ENCODE data around the gene CR1L. TPM values are rescaled to one million over a fixed set of nuclear protein-coding genes. Genes with fewer than 3 reads are reported as not detected.
"Not testable (repeated sequence)": the region's sequence is repeated elsewhere in the genome, so short reads cannot be mapped to it uniquely, and the experiment has no call there.

The CR1L gene
- total RNA-seq, 2 experiments from 2014 or later: not detected

- H3K4me3 Mint-ChIP-seq: no peak overlapping the region
- no peaks in the 10 kb centered on the region for H3K36me3 Mint-ChIP-seq
- peaks cover 4% of the 10 kb centered on the region for H3K9me3 Mint-ChIP-seq
- peaks cover 1% of the 10 kb centered on the region for H3K4me1 Mint-ChIP-seq
- H3K27ac Mint-ChIP-seq: no peak overlapping the region
- no peak for DNase-seq
- H3K27me3 Mint-ChIP-seq: peaks cover 6% of the 10 kb centered on the region
Measured at GRCh38 chr1:207658408-207658807, 13.5 kb downstream of the CR1L start.

DNA sequence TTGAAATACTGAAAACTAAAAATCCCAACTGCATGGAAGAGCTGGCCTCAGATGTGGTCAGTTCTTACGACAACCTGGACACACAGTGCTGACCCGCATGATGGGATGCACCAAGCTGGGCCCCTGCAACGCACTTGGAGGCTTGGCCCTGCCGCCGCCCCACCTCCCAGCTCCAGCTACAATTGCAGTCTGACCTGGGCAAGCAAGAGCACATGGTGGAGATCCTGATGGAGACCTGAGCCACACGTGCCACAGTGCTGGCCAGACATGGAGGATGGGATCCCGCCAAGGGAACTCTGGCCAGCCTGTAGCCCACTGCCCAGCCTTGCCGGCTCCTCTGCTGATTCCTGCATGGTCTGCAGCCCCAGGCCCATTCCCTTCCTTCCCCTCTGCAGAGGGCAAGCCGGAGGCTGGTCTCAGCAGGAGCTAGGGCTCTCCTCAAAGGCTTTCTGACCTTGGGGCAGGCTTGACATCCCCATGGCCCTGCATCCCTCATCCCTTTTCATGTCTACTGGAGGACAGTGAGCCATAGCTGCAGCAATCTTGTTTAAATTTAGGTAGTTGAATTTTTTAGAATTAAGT is 14.1 kb downstream of the CR1L start:
- H3K4me1 Mint-ChIP-seq: no peaks in the 10 kb centered on the region
- H3K4me3 Mint-ChIP-seq: no peak overlapping the region
- H3K27ac Mint-ChIP-seq: no peak overlapping the region
- no peak for DNase-seq
- peaks cover 11% of the 10 kb centered on the region for H3K27me3 Mint-ChIP-seq
- peaks cover 6% of the 10 kb centered on the region for H3K9me3 Mint-ChIP-seq
- no peaks in the 10 kb centered on the region for H3K36me3 Mint-ChIP-seq

DNA sequence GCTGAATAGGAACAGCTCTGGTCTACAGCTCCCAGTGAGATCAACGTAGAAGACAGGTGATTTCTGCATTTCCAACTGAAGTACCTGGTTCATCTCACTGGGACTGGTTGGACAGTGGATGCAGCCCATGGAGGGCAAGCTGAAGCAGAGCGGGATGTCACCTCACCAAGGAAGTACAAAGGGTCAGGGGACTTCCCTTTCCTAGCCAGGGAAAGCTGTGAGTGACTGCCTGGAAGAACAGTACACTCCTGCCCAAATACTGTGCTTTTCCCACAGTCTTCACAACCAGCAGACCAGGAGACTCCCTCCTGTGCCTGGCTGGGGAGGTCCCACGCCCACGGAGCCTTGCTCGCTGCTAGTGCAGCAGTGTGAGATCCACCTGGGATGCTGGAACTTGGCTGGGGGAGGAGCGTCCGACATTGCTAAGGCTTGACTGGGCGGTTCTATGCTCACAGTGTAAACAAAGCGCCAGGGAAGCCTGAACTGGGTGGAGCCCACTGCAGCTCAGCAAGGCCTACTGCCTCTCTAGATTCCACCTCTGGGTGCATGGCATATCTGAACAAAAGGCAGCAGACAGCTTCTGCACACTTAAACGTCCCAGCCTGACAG is 14.7 kb downstream of the CR1L start:
- no peak overlapping the region for H3K4me3 Mint-ChIP-seq
- H3K27me3 Mint-ChIP-seq: peaks cover 13% of the 10 kb centered on the region
- DNase-seq: no peak
- no peaks in the 10 kb centered on the region for H3K36me3 Mint-ChIP-seq
- H3K27ac Mint-ChIP-seq: no peak overlapping the region
- peaks cover 6% of the 10 kb centered on the region for H3K9me3 Mint-ChIP-seq
- H3K4me1 Mint-ChIP-seq: no peaks in the 10 kb centered on the region

DNA sequence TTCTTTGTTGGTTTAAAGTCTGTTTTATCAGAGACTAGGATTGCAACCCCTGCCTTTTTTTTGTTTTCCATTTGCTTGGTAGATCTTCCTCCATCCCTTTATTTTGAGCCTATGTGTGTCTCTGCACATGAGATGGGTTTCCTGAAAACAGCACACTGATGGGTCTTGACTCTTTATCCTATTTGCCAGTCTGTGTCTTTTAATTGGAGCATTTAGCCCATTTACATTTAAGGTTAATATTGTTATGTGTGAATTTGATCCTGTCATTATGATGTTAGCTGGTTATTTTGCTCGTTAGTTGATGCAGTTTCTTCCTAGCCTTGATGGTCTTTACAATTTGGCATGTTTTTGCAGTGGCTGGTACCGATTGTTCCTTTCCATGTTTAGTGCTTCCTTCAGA is 16.5 kb downstream of the CR1L start:
- not testable (repeated sequence) for H3K9me3 Mint-ChIP-seq, H3K4me3 Mint-ChIP-seq, H3K27ac Mint-ChIP-seq, H3K4me1 Mint-ChIP-seq, DNase-seq, H3K36me3 Mint-ChIP-seq
- H3K27me3 Mint-ChIP-seq: peaks cover 25% of the 10 kb centered on the region

DNA sequence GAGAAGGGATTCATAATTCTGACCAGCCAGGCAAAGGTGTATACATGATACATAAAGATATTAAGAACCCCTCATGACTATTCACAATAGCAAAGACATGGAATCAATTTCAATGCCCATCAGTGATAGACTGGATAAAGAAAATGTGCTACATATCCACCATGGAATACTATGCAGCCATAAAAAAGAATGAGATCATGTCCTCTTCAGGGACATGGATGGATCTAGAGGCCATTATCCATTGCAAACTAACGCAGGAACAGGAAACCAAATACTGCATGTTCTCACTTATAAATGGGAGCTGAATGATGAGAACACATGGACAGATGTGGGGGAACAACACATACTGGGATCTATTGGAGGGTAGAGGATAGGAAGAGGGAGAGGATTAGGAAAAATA is 21.4 kb downstream of the CR1L start:
- no peaks in the 10 kb centered on the region for H3K4me1 Mint-ChIP-seq
- no peaks in the 10 kb centered on the region for H3K36me3 Mint-ChIP-seq
- DNase-seq: no peak
- peaks cover 8% of the 10 kb centered on the region for H3K9me3 Mint-ChIP-seq
- no peak overlapping the region for H3K27ac Mint-ChIP-seq
- no peak overlapping the region for H3K4me3 Mint-ChIP-seq
- peaks cover 68% of the 10 kb centered on the region for H3K27me3 Mint-ChIP-seq

GRCh38 chr1:207669528-207670009 is 24.6 kb downstream of the CR1L start:
- H3K27me3 Mint-ChIP-seq: peaks cover 79% of the 10 kb centered on the region
- H3K36me3 Mint-ChIP-seq: no peaks in the 10 kb centered on the region
- no peak overlapping the region for H3K4me3 Mint-ChIP-seq
- peaks cover 2% of the 10 kb centered on the region for H3K4me1 Mint-ChIP-seq
- no peak overlapping the region for H3K27ac Mint-ChIP-seq
- no peak for DNase-seq
- peaks cover 2% of the 10 kb centered on the region for H3K9me3 Mint-ChIP-seq

- peaks cover 76% of the 10 kb centered on the region for H3K27me3 Mint-ChIP-seq
- H3K36me3 Mint-ChIP-seq: no peaks in the 10 kb centered on the region
- H3K4me1 Mint-ChIP-seq: peaks cover 2% of the 10 kb centered on the region
- no peak overlapping the region for H3K4me3 Mint-ChIP-seq
- peaks cover 2% of the 10 kb centered on the region for H3K9me3 Mint-ChIP-seq
- H3K27ac Mint-ChIP-seq: no peak overlapping the region
- DNase-seq: no peak
Measured at GRCh38 chr1:207670192-207670591, 25.3 kb downstream of the CR1L start.

- Mint-ChIP-seq H3K9me3 (peaks cover 2% of the 10 kb centered on the region), H3K36me3 (no peaks in the 10 kb centered on the region), H3K27ac (no peak overlapping the region), H3K4me3 (no peak overlapping the region), H3K27me3 (peaks cover 74% of the 10 kb centered on the region), H3K4me1 (peaks cover 2% of the 10 kb centered on the region)
- no peak for DNase-seq
Measured at GRCh38 chr1:207670997-207671396, 26.1 kb downstream of the CR1L start.

DNA sequence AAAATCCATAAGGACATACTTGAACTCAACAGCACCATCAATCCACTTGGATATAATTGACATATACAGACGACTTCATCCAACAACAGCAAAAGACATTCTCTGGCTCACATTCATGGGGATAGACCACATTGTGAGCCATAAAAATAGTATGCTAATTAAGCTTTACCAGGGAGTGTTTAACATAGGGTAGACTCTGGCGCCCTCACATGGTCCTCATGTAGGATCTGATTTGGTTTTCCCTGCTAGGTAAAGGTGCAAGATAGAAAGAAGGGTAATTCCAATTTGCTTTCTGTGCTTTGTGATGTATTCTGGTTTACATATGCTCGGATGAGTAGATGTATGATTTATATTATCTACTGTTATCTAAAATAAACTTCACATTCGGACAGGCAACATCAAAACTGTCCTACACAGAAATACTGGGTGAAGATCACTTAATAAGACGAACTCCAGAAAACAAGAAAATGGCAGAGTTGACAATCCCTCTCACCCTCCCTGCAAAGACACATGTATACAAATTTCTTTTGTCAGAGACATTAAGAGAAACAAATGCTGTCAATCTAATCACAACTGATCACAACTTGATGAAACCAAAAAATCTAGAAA is 27.7 kb downstream of the CR1L start:
- Mint-ChIP-seq H3K27ac (no peak overlapping the region), H3K36me3 (no peaks in the 10 kb centered on the region), H3K4me1 (peaks cover 2% of the 10 kb centered on the region), H3K27me3 (peaks cover 57% of the 10 kb centered on the region), H3K4me3 (no peak overlapping the region), H3K9me3 (no peaks in the 10 kb centered on the region)
- DNase-seq: no peak

DNA sequence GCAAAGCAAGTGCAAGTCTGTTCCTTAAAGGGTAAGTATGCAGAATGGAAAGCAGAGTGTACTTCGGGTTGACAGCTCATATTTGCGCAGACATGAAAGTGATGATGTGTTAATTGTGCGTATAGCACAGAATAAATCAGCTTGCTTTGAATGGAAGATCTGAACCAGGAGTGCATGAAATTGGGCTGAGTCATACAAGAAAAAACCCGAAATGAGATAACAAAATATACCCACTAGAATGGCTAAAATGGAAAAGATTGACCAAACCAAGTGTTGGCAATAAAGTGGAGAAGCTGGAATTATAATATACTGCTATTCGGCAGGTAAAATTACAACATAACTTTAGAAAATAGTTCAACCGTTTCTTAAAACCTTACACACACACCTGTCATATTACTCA is 28.5 kb downstream of the CR1L start:
- Mint-ChIP-seq H3K36me3 (no peaks in the 10 kb centered on the region), H3K27me3 (peaks cover 50% of the 10 kb centered on the region), H3K4me3 (no peak overlapping the region), H3K27ac (no peak overlapping the region), H3K4me1 (peaks cover 2% of the 10 kb centered on the region), H3K9me3 (no peaks in the 10 kb centered on the region)
- DNase-seq: no peak

DNA sequence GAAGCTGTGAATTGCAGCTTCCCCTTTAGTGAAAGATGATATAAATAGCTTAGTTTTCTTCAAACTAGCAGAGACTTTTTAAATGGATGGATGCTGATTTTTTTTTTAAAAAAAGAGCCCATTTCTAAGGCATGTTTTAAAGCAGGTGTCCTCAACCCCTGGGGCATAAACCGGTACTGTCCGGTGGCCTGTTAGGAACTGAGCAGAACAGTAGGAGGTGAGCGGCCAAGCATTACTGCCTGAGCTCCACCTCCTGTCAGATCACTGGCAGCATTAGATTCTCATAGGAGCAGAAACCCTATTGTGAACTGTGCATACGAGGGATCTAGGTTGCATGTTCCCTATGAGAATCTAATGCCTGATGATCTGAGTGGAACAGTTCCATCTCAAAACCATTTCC is 31.2 kb downstream of the CR1L start:
- Mint-ChIP-seq H3K27ac (no peak overlapping the region), H3K36me3 (no peaks in the 10 kb centered on the region), H3K27me3 (peaks cover 22% of the 10 kb centered on the region), H3K9me3 (no peaks in the 10 kb centered on the region), H3K4me3 (no peak overlapping the region), H3K4me1 (peaks cover 2% of the 10 kb centered on the region)
- no peak for DNase-seq

DNA sequence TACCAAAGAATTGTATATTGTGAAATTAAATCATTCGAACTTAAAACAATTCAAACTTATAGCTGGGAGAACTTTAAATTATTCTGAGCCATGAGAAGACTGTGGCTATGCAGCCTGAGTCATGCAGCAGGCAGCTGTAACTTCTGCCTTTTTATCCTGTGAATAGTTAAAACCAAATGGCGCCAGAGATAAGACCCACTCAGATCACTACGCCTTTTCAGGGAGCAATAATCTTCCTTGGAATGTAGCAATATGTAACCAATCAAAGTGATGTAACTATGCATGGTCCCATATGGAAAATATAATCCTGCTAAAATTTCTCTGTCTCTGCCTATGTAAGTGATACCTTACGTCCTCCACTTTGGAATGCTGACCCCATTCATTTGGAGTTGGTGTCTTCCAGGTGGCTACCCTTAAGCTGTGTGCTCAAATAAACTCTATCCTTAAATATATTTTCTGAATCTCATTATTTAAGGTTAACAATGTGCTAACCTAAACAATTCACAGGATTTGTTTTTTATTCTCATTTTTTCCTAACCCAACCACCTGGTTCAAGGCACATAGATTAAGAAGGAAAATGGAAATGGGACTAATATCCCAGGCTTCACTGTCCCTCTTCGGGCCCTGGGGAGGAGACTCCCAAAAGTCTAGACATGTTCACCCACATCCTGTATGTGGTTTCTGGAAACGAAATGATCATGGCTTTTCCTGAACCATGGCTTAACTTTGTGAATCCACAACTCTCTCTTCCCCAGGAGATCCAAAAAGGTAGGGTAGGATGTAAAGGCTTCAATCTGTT is 35.9 kb downstream of the CR1L start:
- not testable (repeated sequence) for H3K27ac Mint-ChIP-seq, H3K36me3 Mint-ChIP-seq, H3K4me1 Mint-ChIP-seq, H3K9me3 Mint-ChIP-seq, H3K4me3 Mint-ChIP-seq, DNase-seq, H3K27me3 Mint-ChIP-seq

- not testable (repeated sequence) for H3K36me3 Mint-ChIP-seq, H3K4me1 Mint-ChIP-seq, H3K27me3 Mint-ChIP-seq, H3K4me3 Mint-ChIP-seq, DNase-seq, H3K9me3 Mint-ChIP-seq, H3K27ac Mint-ChIP-seq
Measured at GRCh38 chr1:207682872-207683434, 38.0 kb downstream of the CR1L start.

DNA sequence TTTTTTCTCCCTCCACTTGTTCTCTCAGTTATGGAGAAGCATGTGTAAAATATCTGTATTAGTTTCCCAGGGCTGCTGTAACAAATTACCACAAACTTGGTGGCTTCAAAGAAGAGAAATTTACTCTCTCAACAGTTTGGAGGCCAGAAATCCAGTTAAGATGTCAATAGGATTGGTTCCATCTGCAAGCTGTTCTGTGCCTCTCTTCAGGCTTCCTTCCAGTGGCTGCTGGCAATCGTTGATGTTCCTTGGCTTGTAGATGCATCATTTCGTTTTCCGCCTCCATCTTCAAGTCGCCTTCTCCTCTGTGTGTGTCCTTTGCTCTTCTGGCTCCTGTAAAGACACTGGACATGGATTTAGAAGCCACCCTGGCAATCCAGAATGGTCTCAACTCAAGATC is 45.6 kb downstream of the CR1L start:
- H3K27ac Mint-ChIP-seq, H3K36me3 Mint-ChIP-seq, H3K27me3 Mint-ChIP-seq, DNase-seq, H3K4me1 Mint-ChIP-seq, H3K9me3 Mint-ChIP-seq, H3K4me3 Mint-ChIP-seq: not testable (repeated sequence)

GRCh38 chr1:207691010-207691409 is 46.1 kb downstream of the CR1L start:
- Mint-ChIP-seq H3K27ac (no peak overlapping the region), H3K9me3 (no peaks in the 10 kb centered on the region), H3K4me3 (no peak overlapping the region), H3K36me3 (no peaks in the 10 kb centered on the region), H3K4me1 (no peaks in the 10 kb centered on the region), H3K27me3 (no peaks in the 10 kb centered on the region)
- no peak for DNase-seq

Measured in activated naive CD8-positive, alpha-beta T cell treated with anti-CD3 and anti-CD28 coated beads for 36 hours (primary cell).